Hepatocyte (in vitro differentiated cells): ENCODE measurements around the gene PRDM11.

ENCODE experiments used
- EZH2 ChIP-seq: fragments of 200-600 bp; sonication (generic); IDR thresholded peaks from 2 replicates; pipeline ENCODE4 v1.6.1; 2016; ENCODE audit warnings: antibody characterized with exemption, mild to moderate bottlenecking, borderline replicate concordance
- EZH2phosphoT487 ChIP-seq: fragments of 200-600 bp; sonication (generic); IDR thresholded peaks from one replicate; pipeline ENCODE4 v1.6.1; 2018; ENCODE audit warnings: antibody characterized with exemption, mild to moderate bottlenecking, low read depth, moderate library complexity; ENCODE audit not compliant: unreplicated experiment, severe bottlenecking
- TF ChIP-seq, protein P1 (sequence below): fragments of 200-600 bp; sonication (generic); IDR thresholded peaks from 2 replicates; pipeline ENCODE4 v1.5.1; 2016; ENCODE audit warnings: antibody characterized with exemption, mild to moderate bottlenecking; ENCODE audit not compliant: poor library complexity

DNA sequence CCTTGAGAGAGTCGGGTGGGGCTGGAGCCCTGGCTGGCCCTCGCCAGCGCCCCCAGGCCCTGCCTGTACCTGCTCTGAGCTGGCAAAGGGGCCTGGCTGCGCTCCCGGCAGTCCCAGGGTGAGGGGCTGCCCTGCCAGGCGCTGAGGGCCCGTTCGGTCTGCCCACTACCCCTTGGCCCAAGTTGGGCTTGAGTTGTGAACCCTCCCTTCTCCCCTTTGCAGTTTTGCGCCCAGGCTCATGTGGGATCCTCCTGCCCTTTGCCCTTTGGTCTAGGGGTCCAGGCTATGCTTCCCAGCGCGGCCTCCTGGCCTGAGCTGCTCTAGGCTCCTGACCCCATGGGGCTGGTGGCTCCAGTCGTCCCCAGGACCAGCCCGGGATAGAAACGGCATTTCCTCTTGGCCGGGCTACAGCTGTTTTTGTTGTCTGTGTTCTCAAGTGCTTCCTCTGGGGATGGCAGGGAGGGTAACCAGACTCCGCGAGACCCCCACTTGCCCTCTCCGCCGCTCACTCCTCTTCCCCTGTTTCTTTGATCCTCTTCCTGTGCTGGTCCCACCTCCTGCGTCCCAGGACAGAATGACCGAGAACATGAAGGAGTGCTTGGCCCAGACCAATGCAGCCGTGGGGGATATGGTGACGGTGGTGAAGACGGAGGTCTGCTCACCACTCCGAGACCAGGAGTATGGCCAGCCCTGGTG lies 34.9 kb downstream of the PRDM11 start:
- TF ChIP-seq, protein P1, sequence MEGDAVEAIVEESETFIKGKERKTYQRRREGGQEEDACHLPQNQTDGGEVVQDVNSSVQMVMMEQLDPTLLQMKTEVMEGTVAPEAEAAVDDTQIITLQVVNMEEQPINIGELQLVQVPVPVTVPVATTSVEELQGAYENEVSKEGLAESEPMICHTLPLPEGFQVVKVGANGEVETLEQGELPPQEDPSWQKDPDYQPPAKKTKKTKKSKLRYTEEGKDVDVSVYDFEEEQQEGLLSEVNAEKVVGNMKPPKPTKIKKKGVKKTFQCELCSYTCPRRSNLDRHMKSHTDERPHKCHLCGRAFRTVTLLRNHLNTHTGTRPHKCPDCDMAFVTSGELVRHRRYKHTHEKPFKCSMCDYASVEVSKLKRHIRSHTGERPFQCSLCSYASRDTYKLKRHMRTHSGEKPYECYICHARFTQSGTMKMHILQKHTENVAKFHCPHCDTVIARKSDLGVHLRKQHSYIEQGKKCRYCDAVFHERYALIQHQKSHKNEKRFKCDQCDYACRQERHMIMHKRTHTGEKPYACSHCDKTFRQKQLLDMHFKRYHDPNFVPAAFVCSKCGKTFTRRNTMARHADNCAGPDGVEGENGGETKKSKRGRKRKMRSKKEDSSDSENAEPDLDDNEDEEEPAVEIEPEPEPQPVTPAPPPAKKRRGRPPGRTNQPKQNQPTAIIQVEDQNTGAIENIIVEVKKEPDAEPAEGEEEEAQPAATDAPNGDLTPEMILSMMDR, result no peak
- TF ChIP-seq EZH2 (no peak), EZH2phosphoT487 (no peak)
